ENCODE measurements around the gene GYG2.

GYG2 gene

DNA sequence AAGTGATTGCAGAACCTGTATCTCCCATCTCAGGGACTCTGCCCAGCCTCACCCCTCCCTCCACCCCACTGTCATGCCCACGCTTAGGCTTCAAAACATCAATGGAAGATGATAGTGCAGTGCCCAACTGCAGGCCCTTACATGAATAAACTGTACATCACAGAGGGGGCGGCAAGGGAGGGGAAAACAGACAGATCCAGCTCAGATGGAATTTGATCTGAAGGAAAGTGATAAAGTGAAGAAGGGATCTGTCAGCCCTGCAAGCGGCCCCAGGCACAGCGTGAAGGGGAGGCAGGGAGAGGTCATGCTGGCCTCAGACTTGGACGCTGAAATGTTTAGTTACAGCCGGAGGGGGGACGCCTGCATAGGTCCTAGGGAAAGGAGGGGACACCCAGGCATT, 38.5 kb downstream of the GYG2 start:
- in situ Hi-C loops (cut with MboI; ENCODE audit: low pct_unique_long_range_greater_than_20kb, low sequenced_read_pairs, unreplicated experiment), result no loop called here
- no peak for TF ChIP-seq CTCF (IDR thresholded peaks at IDR 0.05; ENCODE audit: extremely low read depth, insufficient read depth, missing control alignments)

DNA sequence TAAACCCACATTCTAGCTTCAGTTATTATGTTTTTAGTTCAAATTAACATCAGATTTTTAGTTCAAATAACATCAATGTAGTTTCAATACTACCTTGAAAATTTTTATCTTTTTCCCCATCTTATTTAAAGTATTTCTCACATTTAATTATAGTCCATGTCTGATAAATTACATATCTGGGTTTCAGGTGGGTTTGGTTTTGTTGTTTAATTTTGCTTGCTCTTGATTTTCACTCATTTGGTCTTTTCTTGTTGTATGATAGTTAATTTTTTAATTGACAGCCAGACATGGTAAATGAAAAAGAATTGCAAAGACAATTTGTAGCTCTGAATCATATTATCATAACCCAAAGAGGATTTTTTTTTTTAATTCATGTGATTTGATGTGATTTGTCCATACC, 41.9 kb downstream of the GYG2 start:
- DNase-seq (ENCODE audit: low spot score), result no peak
- no peak for TF ChIP-seq CTCF (IDR thresholded peaks at IDR 0.05; ENCODE audit: extremely low read depth, insufficient read depth, missing control alignments)
- in situ Hi-C loops (cut with MboI; ENCODE audit: low pct_unique_long_range_greater_than_20kb, low sequenced_read_pairs, unreplicated experiment), result no loop called here

More for the DNA sequence above, 38.5 kb downstream of the GYG2 start:
- DNase-seq (ENCODE audit: low spot score), result no peak

- DNase-seq (ENCODE audit: low spot score), result no peak
- no peak for TF ChIP-seq CTCF (IDR thresholded peaks at IDR 0.05; ENCODE audit: extremely low read depth, insufficient read depth, missing control alignments)
- in situ Hi-C loops (cut with MboI; ENCODE audit: low pct_unique_long_range_greater_than_20kb, low sequenced_read_pairs, unreplicated experiment), result no loop called here
These were observed 43.1 kb downstream of the GYG2 start for GRCh38 chrX:2871831-2872230.

- TF ChIP-seq CTCF (IDR thresholded peaks at IDR 0.05; ENCODE audit: extremely low read depth, insufficient read depth, missing control alignments), result no peak
- DNase-seq (ENCODE audit: low spot score), result no peak
- in situ Hi-C loops (cut with MboI; ENCODE audit: low pct_unique_long_range_greater_than_20kb, low sequenced_read_pairs, unreplicated experiment), result no loop called here
These were observed 44.0 kb downstream of the GYG2 start for GRCh38 chrX:2872671-2873277.

- DNase-seq (ENCODE audit: low spot score), result no peak
- in situ Hi-C loops (cut with MboI; ENCODE audit: low pct_unique_long_range_greater_than_20kb, low sequenced_read_pairs, unreplicated experiment), result no loop called here
- TF ChIP-seq CTCF (IDR thresholded peaks at IDR 0.05; ENCODE audit: extremely low read depth, insufficient read depth, missing control alignments), result no peak
These were observed 45.7 kb downstream of the GYG2 start for GRCh38 chrX:2874222-2875135.

DNA sequence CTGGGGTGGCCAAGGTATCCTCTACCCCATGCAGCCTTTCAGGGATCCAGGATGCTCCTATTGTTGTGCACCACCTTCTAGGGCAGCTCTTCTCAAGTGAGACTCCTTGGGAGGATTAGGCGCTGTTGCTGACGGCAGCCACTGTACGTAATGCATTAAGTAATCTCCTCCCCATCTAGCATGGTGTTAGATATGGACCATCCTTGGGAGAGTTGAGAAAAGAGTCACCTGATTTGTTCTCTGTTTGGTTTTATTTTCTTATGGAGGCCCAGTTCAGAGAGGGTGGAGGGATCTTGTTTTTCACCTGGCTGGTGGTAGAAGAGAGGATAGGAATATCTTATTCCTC, 46.4 kb downstream of the GYG2 start:
- in situ Hi-C loops (cut with MboI; ENCODE audit: low pct_unique_long_range_greater_than_20kb, low sequenced_read_pairs, unreplicated experiment), result no loop called here
- TF ChIP-seq CTCF (IDR thresholded peaks at IDR 0.05; ENCODE audit: extremely low read depth, insufficient read depth, missing control alignments), result no peak
- no peak for DNase-seq (ENCODE audit: low spot score)
